ENCODE measurements around the gene NPAS3.

DNA sequence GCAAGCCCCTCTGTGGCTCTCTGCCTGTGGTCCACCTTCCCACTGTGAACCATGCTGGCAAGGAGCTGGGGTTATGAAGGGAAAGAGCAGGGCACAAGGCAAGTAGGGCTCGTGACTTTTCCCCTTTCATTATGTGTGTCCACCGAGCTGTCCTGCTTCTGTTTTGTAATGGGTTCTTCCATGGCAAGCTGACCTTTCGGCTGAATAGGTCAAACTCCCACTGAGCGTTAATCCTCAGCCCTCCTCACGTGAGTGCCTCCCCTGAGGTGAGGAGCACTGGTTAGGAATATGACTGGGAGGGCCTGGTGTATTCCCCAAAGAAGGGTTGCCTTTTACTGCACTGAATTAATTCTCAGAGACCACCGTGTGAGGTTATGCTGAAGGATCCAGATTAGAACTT is 424.3 kb downstream of the NPAS3 start:
- TF ChIP-seq, protein P1, sequence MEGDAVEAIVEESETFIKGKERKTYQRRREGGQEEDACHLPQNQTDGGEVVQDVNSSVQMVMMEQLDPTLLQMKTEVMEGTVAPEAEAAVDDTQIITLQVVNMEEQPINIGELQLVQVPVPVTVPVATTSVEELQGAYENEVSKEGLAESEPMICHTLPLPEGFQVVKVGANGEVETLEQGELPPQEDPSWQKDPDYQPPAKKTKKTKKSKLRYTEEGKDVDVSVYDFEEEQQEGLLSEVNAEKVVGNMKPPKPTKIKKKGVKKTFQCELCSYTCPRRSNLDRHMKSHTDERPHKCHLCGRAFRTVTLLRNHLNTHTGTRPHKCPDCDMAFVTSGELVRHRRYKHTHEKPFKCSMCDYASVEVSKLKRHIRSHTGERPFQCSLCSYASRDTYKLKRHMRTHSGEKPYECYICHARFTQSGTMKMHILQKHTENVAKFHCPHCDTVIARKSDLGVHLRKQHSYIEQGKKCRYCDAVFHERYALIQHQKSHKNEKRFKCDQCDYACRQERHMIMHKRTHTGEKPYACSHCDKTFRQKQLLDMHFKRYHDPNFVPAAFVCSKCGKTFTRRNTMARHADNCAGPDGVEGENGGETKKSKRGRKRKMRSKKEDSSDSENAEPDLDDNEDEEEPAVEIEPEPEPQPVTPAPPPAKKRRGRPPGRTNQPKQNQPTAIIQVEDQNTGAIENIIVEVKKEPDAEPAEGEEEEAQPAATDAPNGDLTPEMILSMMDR (IDR thresholded peaks at IDR 0.05) = no peak
- no peak for TF ChIP-seq POLR2A (IDR thresholded peaks at IDR 0.05)
